DND-41 (cell line): ENCODE results near the gene B4GALT1.

Experiments
- EZH2 ChIP-seq: IDR thresholded peaks from 3 replicates; pipeline ENCODE4 v1.6.1; 2012; ENCODE audit warnings: borderline replicate concordance, low read depth, mild to moderate bottlenecking, moderate library complexity, low read length, inconsistent platforms; ENCODE audit not compliant: severe bottlenecking
- TF ChIP-seq, protein P1 (sequence below): IDR thresholded peaks from 2 replicates; pipeline ENCODE4 v1.5.1; 2012; ENCODE audit warnings: borderline replicate concordance, low read length, moderate library complexity, mild to moderate bottlenecking; ENCODE audit not compliant: poor library complexity, severe bottlenecking; ENCODE audit errors: extremely low read depth

DNA sequence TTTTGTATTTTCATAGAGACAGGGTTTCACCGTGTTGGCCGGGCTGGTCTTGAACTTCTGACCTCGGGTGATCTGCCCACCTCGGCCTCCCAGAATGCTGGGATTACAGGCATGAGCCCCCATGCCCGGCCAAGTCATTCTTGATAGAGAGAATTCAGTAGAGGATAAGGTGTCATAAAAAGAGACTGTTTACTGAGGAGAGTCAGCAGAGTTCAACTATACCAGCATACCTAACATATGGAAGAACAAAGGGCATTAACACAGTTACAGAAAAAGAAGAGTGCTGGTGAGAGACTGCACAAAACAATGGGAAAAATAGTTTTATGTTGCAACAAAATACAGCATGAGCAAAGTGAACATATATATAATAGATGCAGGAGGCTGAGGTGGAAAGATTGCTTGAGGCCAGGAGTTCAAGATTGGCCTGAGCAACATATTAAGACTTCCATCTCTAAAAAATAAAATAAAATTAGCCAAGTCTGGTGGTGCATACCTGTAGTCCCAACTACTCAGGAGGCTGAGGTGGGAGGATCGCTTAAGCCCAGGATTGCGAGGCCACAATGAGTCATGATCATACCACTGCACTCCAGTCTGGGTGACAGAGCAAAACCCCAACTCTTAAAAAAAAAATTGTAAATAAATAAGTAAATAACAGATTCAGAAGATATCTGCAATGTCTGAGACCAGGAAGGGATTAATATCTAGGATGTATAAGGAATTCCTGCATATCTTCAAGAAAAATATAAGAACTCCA lies 19.5 kb downstream of the B4GALT1 start:
- TF ChIP-seq, protein P1, sequence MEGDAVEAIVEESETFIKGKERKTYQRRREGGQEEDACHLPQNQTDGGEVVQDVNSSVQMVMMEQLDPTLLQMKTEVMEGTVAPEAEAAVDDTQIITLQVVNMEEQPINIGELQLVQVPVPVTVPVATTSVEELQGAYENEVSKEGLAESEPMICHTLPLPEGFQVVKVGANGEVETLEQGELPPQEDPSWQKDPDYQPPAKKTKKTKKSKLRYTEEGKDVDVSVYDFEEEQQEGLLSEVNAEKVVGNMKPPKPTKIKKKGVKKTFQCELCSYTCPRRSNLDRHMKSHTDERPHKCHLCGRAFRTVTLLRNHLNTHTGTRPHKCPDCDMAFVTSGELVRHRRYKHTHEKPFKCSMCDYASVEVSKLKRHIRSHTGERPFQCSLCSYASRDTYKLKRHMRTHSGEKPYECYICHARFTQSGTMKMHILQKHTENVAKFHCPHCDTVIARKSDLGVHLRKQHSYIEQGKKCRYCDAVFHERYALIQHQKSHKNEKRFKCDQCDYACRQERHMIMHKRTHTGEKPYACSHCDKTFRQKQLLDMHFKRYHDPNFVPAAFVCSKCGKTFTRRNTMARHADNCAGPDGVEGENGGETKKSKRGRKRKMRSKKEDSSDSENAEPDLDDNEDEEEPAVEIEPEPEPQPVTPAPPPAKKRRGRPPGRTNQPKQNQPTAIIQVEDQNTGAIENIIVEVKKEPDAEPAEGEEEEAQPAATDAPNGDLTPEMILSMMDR, result no peak
- TF ChIP-seq EZH2, result no peak
